HG03045 (cell line): ENCODE results near the gene RIPOR3.
"Not testable (repeated sequence)": the region's sequence is repeated elsewhere in the genome, so short reads cannot be mapped to it uniquely, and the experiment has no call there.

Source experiments
- ATAC-seq: cut with Tn5 transposase; IDR thresholded peaks from one replicate; pipeline ENCODE4 v1.9.1; 2021; ENCODE audit warnings: mild to moderate bottlenecking, moderate library complexity; ENCODE audit not compliant: unreplicated experiment

RIPOR3 gene

DNA sequence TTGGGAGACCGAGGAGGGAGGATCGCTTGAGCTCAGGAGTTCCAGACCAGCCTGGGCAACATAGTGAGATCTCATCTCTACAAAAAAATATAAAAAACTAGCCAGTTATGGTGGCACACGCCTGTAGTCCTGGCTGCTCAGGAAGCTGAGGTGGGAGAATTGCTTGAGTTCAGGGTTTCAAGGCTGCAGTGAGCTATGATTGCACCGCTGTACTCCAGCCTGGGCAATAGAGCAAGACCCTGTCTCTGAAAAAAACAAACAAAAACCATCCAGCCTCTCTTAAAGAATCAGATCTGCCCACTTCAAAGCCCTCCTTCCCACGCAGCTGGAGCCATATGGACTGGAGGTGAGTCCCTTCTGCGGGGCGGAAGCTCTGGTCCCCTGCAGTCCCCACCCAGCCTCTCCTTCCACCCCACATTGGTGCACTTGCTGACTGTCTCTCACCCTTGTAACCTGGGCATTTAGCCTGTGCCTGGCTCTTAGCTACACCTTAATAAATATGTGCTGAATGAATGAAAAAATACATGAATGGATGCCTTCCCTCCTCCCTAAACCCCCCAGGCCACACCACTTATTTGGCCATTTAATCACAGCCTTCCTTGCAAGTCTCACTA lies 32.9 kb upstream of the RIPOR3 start:
- no peak for ATAC-seq

DNA sequence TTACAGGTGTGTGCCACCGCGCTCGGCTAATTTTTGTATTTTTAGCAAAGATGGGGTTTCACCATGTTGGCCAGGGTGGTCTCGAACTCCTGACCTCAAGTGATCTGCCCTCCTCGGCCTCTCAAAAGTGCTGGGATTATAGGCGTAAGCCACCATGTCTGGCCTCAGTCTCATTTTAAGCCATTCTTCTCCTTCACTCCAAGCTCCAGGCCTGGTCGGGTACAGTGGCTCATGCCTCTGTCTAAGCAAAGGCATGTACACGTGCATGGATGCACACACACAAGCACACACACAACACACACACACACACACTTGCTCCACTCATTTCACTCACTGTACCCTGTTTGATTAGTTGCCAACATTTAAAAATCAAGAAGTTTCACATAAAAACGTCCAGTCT lies 32.3 kb upstream of the RIPOR3 start:
- no peak for ATAC-seq

DNA sequence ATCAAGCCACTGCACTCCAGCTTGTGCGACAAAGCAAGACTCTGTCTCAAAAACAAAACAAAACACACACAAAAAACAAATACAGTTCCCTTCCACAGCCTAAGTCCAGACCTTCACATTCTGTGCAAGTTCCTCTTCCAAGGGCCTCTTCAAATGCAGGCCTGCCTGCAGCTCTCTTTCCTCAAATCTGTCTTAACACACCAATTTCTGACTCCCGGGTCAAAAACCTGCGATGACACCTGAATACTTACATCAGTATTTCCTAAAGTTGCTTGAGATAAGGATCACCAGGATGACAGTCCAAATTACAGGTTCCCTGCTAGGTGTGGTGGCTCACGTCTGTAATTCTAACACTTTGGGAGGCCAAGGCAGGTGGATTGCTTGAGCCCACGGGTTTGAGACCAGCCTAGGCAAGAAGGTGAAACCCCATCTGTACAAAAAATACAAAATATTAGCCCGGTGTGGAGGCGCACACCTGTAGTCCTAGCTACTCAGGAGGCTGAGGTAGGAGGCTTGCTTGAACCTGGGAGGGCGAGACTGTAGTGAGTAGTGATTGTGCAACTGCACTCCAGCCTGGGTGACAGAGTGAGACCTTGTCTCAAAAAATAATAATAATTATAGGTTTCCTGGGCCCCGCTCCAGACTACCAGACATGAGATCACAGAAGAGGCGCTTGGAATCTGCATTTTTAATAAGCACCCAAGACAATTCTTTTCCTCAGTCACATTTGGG lies 31.2 kb upstream of the RIPOR3 start:
- no peak for ATAC-seq

GRCh38 chr20:50721881-50722281 lies 30.5 kb upstream of the RIPOR3 start:
- no peak for ATAC-seq

- no peak for ATAC-seq
These were observed 29.2 kb upstream of the RIPOR3 start for GRCh38 chr20:50720582-50720981.

DNA sequence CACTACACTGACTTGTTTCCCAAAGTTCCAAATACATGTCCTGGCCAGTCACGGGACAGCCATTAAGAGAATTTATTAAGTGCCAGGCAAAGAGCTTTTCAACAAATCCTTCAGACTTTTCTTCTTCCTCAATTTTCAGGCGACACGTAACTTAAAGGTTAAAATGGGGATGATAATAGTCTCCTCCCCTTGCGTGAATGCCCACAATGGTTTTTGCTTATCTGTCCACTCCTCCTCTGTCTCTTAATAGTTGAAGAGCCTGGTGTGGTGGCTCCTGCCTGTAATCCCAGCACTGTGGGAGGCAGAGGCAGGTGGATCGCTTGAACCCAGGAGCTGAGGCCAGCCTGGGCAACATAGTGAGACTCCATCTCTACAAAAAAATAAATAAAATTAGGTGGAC lies 28.7 kb upstream of the RIPOR3 start:
- no peak for ATAC-seq

DNA sequence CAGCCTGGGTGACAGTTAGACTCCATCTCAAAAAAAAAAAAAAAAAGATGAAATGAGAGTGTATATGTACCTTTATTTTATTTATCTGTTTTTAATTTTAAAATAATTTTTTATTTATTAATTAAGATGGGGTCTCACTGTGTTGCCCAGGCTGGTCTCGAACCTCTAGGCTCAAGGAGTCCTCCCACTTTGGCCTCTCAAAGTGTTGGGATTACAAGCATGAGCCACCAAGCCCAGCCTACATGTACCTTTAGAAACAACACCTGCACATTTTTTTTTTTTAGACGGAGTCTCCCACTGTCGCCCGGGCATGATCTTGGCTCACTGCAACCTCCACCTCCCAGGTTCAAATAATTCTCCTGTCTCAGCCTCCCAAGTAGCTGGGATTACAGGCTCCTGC lies 28.0 kb upstream of the RIPOR3 start:
- ATAC-seq, result no peak

GRCh38 chr20:50717974-50718761 lies 26.8 kb upstream of the RIPOR3 start:
- no peak for ATAC-seq

- no peak for ATAC-seq
These were observed 26.0 kb upstream of the RIPOR3 start for GRCh38 chr20:50717312-50717711.

GRCh38 chr20:50716518-50716917 lies 25.2 kb upstream of the RIPOR3 start:
- ATAC-seq, result no peak

- no peak for ATAC-seq
These were observed 24.4 kb upstream of the RIPOR3 start for GRCh38 chr20:50715694-50716093.

DNA sequence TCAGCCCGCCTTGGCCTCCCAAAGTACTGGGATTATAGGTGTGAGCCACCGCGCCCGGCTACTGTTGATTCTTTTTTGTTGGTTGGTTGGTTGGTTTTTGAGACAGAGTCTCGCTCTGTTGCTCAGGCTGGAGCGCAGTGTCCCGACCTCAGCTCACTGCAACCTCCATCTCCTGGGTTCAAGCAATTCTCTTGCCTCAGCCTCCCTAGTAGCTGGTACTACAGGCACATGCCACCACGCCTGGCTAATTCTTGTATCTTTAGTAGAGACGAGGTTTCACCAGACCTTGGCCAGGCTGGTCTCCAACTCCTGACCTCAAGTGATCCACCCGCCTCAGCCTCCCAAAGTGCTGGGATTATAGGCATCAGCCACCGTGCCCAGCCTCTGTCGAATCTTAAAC lies 23.1 kb upstream of the RIPOR3 start:
- ATAC-seq, result not testable (repeated sequence)

GRCh38 chr20:50713657-50714101 lies 22.3 kb upstream of the RIPOR3 start:
- no peak for ATAC-seq

- no peak for ATAC-seq
These were observed 21.7 kb upstream of the RIPOR3 start for GRCh38 chr20:50712771-50713656.

DNA sequence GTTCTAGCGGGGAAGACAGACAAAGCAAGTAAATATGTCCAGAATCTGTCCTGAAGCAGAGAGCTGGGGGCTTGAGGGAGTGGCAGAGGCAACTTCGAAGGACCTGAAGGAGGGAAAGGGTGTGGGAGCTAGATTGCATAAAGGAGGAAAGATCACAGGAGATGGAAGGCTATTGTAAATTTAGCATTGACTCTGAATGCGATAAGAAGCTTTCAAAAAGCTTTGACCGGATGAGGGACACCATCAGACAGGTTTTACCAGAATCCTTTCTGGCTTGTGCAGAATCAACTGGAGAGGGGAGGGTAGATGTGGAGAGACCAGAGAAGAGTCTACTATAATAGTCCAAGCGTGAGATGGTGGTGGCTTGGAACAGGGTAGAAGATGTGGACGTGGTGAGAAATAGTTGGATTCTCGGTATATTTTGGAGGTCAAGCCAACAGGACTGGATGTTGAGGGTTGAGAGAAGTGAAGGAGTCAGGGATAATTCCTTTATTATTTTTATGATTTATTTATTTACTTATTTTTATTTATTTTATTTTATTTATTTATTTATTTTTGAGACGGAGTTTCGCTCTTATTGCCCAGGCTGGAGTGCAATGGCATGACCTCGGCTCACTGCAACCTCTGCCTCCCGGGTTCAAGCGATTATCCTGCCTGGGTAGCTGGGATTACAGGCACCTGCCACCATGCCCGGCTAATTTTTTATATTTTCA lies 19.9 kb upstream of the RIPOR3 start:
- ATAC-seq, result no peak

- no peak for ATAC-seq
These were observed 19.2 kb upstream of the RIPOR3 start for GRCh38 chr20:50710492-50711063.

DNA sequence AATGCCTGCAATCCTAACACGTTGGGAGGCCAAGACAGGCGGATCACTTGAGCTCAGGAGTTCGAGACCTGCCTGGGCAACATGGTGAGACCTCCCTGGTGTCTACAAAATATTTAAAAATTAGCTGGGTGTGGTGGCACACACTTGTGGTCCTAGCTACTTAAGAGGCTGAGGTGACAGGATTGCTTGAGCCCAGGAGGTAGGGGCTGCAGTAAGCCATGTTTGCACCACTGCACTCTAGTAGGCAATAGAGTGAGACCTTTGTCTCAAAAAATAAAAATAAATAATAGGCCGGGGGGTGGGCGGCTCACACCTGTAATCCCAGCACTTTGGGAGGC lies 18.3 kb upstream of the RIPOR3 start:
- ATAC-seq, result no peak

DNA sequence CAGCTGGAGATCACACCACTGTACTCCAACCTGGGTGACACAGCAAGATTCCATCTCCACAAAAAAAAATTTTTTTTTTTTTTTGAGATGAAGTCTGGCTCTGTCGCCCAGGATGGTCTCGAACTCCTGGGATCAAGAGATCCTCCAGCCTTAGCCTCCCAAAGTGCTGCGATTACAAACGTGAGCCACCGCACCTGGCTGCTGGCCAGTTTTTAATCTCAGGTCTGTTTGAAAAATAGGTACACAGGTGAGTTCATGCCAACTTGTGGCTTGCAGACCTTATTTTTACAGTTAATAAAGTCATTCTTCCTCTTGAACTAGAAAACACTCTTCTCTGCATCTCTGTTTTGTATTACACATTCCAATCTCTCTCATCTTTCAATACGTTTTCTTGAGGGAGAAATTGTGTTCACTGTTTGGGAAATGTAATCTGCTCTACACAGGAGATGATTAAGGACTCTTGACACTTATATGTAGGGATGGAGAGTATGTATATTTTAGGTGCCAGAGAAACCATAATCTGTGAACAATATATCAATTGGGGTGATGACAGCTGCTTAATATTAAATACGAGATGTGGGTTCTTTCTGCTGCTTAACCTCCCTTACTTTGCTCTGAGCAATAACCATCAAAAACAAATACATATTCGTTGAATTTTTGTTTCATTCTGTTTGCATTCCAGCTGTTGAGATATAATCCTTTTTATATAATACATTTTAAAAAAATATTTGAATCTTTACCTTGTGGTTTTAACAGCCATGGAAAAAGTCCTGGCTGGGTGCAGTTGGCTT lies 17.7 kb upstream of the RIPOR3 start:
- ATAC-seq, result no peak

DNA sequence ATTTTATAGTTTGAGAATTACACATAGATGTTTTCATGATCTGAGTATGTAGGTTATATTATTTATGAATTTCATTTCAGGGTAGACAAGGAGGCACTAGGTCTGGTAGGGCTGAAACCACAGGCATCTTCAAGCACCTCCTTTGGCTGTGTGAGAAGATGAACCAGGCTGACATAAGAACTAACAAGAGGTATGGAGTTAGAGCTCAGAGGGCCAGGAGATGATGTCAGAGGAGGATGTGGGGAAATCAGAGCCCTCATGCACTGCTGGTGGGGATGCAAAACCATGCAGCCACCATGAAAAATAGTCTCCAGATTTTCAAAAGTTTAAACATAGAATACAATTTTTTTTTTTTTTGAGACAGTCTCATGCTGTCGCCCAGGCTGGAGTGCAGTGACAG lies 13.6 kb upstream of the RIPOR3 start:
- no peak for ATAC-seq
